ENCODE measurements around the gene CAMTA1.

GRCh38 chr1:7379441-7379971 lies 594.3 kb downstream of the CAMTA1 start:
- TF ChIP-seq CTCF (IDR thresholded peaks at IDR 0.05; ENCODE audit: insufficient read depth, low read depth, low read length): no peak
- TF ChIP-seq EZH2 (IDR thresholded peaks at IDR 0.05; ENCODE audit: insufficient read depth, low read length): no peak

Measured in astrocyte (in vitro differentiated cells and primary cell).